Duodenal mucosa (tissue), 2 donors: Measurements from ENCODE around the gene MAGI1.

Source experiments
- H3K27ac ChIP-seq: one replicate; pipeline ENCODE4 v1.7.0; 2013; ENCODE audit warnings: low read depth, low read length
- H3K27me3 ChIP-seq, 2 donors: one replicate each; pipeline ENCODE4 v1.7.0; 2013; ENCODE audit warnings: low read length in 2 of 2, control low read depth in 1 of 2; ENCODE audit not compliant: insufficient read depth in 2 of 2, control insufficient read depth in 1 of 2
- H3K36me3 ChIP-seq, 2 donors: one replicate each; pipeline ENCODE4 v1.7.0; 2013; ENCODE audit warnings: low read length in 2 of 2, control low read depth in 1 of 2; ENCODE audit not compliant: insufficient read depth in 2 of 2, control insufficient read depth in 1 of 2
- H3K4me1 ChIP-seq, 2 donors: one replicate each; pipeline ENCODE4 v1.7.0; 2013; ENCODE audit warnings: low read length in 2 of 2, control low read depth in 1 of 2; ENCODE audit not compliant: insufficient read depth in 2 of 2, control insufficient read depth in 1 of 2
- H3K4me3 ChIP-seq, 2 donors: one replicate each; pipeline ENCODE4 v1.7.0; 2013; ENCODE audit warnings: low read length in 2 of 2, low read depth in 1 of 2
- H3K9ac ChIP-seq, 2 donors: one replicate each; pipeline ENCODE4 v1.7.0; 2013; ENCODE audit warnings: low read length in 2 of 2, low read depth in 1 of 2
- H3K9me3 ChIP-seq, 2 donors: one replicate each; pipeline ENCODE4 v1.7.0; 2013; ENCODE audit warnings: low read length in 2 of 2, control low read depth in 1 of 2; ENCODE audit not compliant: control insufficient read depth in 1 of 2

The MAGI1 gene

GRCh38 chr3:65979162-65979561 is 59.6 kb downstream of the MAGI1 start:
- H3K4me3 ChIP-seq, result no peak overlapping the region
- no peaks in the 10 kb centered on the region for H3K27me3 ChIP-seq
- H3K9me3 ChIP-seq, result peaks cover 0 to 3% of the 10 kb centered on the region in 2 donors
- no peak overlapping the region for H3K9ac ChIP-seq
- H3K36me3 ChIP-seq, result no peaks in the 10 kb centered on the region
- H3K4me1 ChIP-seq, result peaks cover 0 to 6% of the 10 kb centered on the region in 2 donors
- no peak overlapping the region for H3K27ac ChIP-seq

- Histone ChIP-seq H3K27ac (no peak overlapping the region), H3K27me3 (no peaks in the 10 kb centered on the region), H3K36me3 (no peaks in the 10 kb centered on the region), H3K9me3 (peaks cover 0 to 3% of the 10 kb centered on the region in 2 donors), H3K4me3 (no peak overlapping the region), H3K9ac (no peak overlapping the region), H3K4me1 (peaks cover 0 to 6% of the 10 kb centered on the region in 2 donors)
Measured at GRCh38 chr3:65978116-65978515, 60.6 kb downstream of the MAGI1 start.

- H3K36me3 ChIP-seq, result no peaks in the 10 kb centered on the region
- H3K4me1 ChIP-seq, result peaks cover 10 to 15% of the 10 kb centered on the region in 2 donors
- H3K27me3 ChIP-seq, result no peaks in the 10 kb centered on the region
- H3K27ac ChIP-seq, result no peak overlapping the region
- H3K9me3 ChIP-seq, result peaks cover 0 to 3% of the 10 kb centered on the region in 2 donors
- no peak overlapping the region for H3K4me3 ChIP-seq
- H3K9ac ChIP-seq, result no peak overlapping the region
Measured at GRCh38 chr3:65975032-65975431, 63.7 kb downstream of the MAGI1 start.

GRCh38 chr3:65974509-65974908 is 64.2 kb downstream of the MAGI1 start:
- no peaks in the 10 kb centered on the region for H3K36me3 ChIP-seq
- H3K27me3 ChIP-seq, result no peaks in the 10 kb centered on the region
- H3K9ac ChIP-seq, result no peak overlapping the region
- H3K4me1 ChIP-seq, result peaks cover 10 to 12% of the 10 kb centered on the region in 2 donors
- no peak overlapping the region for H3K27ac ChIP-seq
- no peak overlapping the region for H3K4me3 ChIP-seq
- H3K9me3 ChIP-seq, result peaks cover 0 to 3% of the 10 kb centered on the region in 2 donors

- H3K36me3 ChIP-seq, result no peaks in the 10 kb centered on the region
- no peak overlapping the region for H3K4me3 ChIP-seq
- H3K27ac ChIP-seq, result no peak overlapping the region
Measured at GRCh38 chr3:65972765-65973164, 66.0 kb downstream of the MAGI1 start.

GRCh38 chr3:65971293-65972252 is 67.1 kb downstream of the MAGI1 start:
- Histone ChIP-seq H3K4me1 (peaks cover 10% of the 10 kb centered on the region in 2 donors), H3K9ac (no peak overlapping the region), H3K9me3 (peaks cover 0 to 3% of the 10 kb centered on the region in 2 donors), H3K36me3 (no peaks in the 10 kb centered on the region), H3K27me3 (no peaks in the 10 kb centered on the region), H3K27ac (no peak overlapping the region), H3K4me3 (no peak overlapping the region)

More at GRCh38 chr3:65972765-65973164, 66.0 kb downstream of the MAGI1 start:
- H3K27me3 ChIP-seq, result no peaks in the 10 kb centered on the region
- peaks cover 0 to 3% of the 10 kb centered on the region in 2 donors for H3K9me3 ChIP-seq
- no peak overlapping the region for H3K9ac ChIP-seq
- peaks cover 10% of the 10 kb centered on the region in 2 donors for H3K4me1 ChIP-seq

GRCh38 chr3:65968996-65969395 is 69.7 kb downstream of the MAGI1 start:
- Histone ChIP-seq H3K27me3 (no peaks in the 10 kb centered on the region), H3K9me3 (no peaks in the 10 kb centered on the region), H3K9ac (no peak overlapping the region), H3K36me3 (no peaks in the 10 kb centered on the region), H3K4me1 (peaks cover 10 to 20% of the 10 kb centered on the region in 2 donors), H3K4me3 (no peak overlapping the region), H3K27ac (no peak overlapping the region)

- no peak overlapping the region for H3K27ac ChIP-seq
- no peaks in the 10 kb centered on the region for H3K36me3 ChIP-seq
- H3K9ac ChIP-seq, result no peak overlapping the region
- H3K9me3 ChIP-seq, result no peaks in the 10 kb centered on the region
- H3K4me1 ChIP-seq, result peaks cover 10 to 24% of the 10 kb centered on the region in 2 donors
- H3K4me3 ChIP-seq, result no peak overlapping the region
- no peaks in the 10 kb centered on the region for H3K27me3 ChIP-seq
Measured at GRCh38 chr3:65967451-65967850, 71.3 kb downstream of the MAGI1 start.

- Histone ChIP-seq H3K9me3 (no peaks in the 10 kb centered on the region), H3K27ac (no peak overlapping the region), H3K9ac (no peak overlapping the region), H3K36me3 (no peaks in the 10 kb centered on the region), H3K4me1 (peaks cover 10 to 27% of the 10 kb centered on the region in 2 donors), H3K4me3 (no peak overlapping the region), H3K27me3 (no peaks in the 10 kb centered on the region)
Measured at GRCh38 chr3:65964838-65965237, 73.9 kb downstream of the MAGI1 start.

GRCh38 chr3:65963787-65964677 is 74.7 kb downstream of the MAGI1 start:
- Histone ChIP-seq H3K4me3 (no peak overlapping the region), H3K4me1 (peaks cover 10 to 27% of the 10 kb centered on the region in 2 donors), H3K9me3 (no peaks in the 10 kb centered on the region), H3K27me3 (no peaks in the 10 kb centered on the region), H3K27ac (no peak overlapping the region), H3K9ac (no peak overlapping the region), H3K36me3 (no peaks in the 10 kb centered on the region)
